Fibroblast of the aortic adventitia (primary cell): ENCODE results near the gene SH3PXD2A. TPM values are rescaled to one million over a fixed set of nuclear protein-coding genes. Genes with fewer than 3 reads are reported as not detected.

Source experiments
- DNase-seq: peaks from one replicate; pipeline ENCODE4 v3.0.0-alpha.2; 2010; ENCODE audit warnings: low read depth
- H3K4me3 ChIP-seq: 2 replicates; pipeline ENCODE4 v1.5.1; 2011; ENCODE audit warnings: low read depth, mild to moderate bottlenecking, control low read depth, low read length, moderate library complexity
- CTCF ChIP-seq: IDR thresholded peaks from 2 replicates; pipeline ENCODE4 v1.5.1; 2011; ENCODE audit warnings: mild to moderate bottlenecking, low read length, control low read depth, inconsistent platforms; ENCODE audit not compliant: insufficient read depth
- total RNA-seq: library from RNA; depleted of rRNA; stranded (reverse); fragments of >200 nt; gene quantifications from 2 replicates; pipeline ENCODE4 v1.2.3, GENCODE V29; 2012; ENCODE audit warnings: low replicate concordance

The SH3PXD2A gene
- total RNA-seq, 1 donor, result 20.4 TPM

- no peak overlapping the region for H3K4me3 ChIP-seq
- DNase-seq, result peak; percentile 37
- TF ChIP-seq CTCF, result peak; percentile 73
Observed at GRCh38 chr10:103592186-103593021, 263.0 kb downstream of the SH3PXD2A start.

- TF ChIP-seq CTCF, result no peak
- no peak for DNase-seq
- no peak overlapping the region for H3K4me3 ChIP-seq
Observed at GRCh38 chr10:103590744-103591291, 264.6 kb downstream of the SH3PXD2A start.

GRCh38 chr10:103590060-103590459 lies 265.3 kb downstream of the SH3PXD2A start:
- no peak for DNase-seq
- TF ChIP-seq CTCF, result no peak
- no peak overlapping the region for H3K4me3 ChIP-seq

GRCh38 chr10:103589074-103589630 lies 266.2 kb downstream of the SH3PXD2A start:
- DNase-seq, result no peak
- no peak for TF ChIP-seq CTCF

GRCh38 chr10:103587073-103587472 lies 268.3 kb downstream of the SH3PXD2A start:
- H3K4me3 ChIP-seq, result no peak overlapping the region
- DNase-seq, result no peak
- TF ChIP-seq CTCF, result no peak

More at GRCh38 chr10:103589074-103589630, 266.2 kb downstream of the SH3PXD2A start:
- no peak overlapping the region for H3K4me3 ChIP-seq

- no peak overlapping the region for H3K4me3 ChIP-seq
Observed at GRCh38 chr10:103585011-103585405, 270.4 kb downstream of the SH3PXD2A start.

More at GRCh38 chr10:103585011-103585405, 270.4 kb downstream of the SH3PXD2A start:
- no peak for DNase-seq
- TF ChIP-seq CTCF, result no peak
